Measurements from ENCODE around the gene LYPD3. TPM values are rescaled to one million over a fixed set of nuclear protein-coding genes. Genes with fewer than 3 reads are reported as not detected.

The LYPD3 gene
- total RNA-seq, 1 experiment from 2014 or later, result 1.8 TPM

GRCh38 chr19:43482193-43482592 lies 16.8 kb upstream of the LYPD3 start:
- H3K9me3 Mint-ChIP-seq, result no peaks in the 10 kb centered on the region
- Histone ChIP-seq H2BK15ac (ENCODE audit: low read depth, low read length) (no peak overlapping the region), H4K91ac (ENCODE audit: insufficient read length, low read depth, low read length) (no peak overlapping the region), H3K9ac (ENCODE audit: extremely low read depth, insufficient read length, low read length) (no peak overlapping the region), H3K27ac (ENCODE audit: insufficient read length, low read depth, low read length) (no peak overlapping the region), H3K79me2 (ENCODE audit: insufficient read depth, low read length) (no peaks in the 10 kb centered on the region), H4K20me1 (ENCODE audit: control insufficient read depth, insufficient read depth, insufficient read length) (no peaks in the 10 kb centered on the region), H3K23me2 (ENCODE audit: insufficient read length, low read depth, low read length, poor library complexity, severe bottlenecking) (no peaks in the 10 kb centered on the region), H3K4ac (ENCODE audit: low read depth, low read length) (no peak overlapping the region), H3T11ph (ENCODE audit: low read length) (no peak overlapping the region), H3K4me2 (ENCODE audit: insufficient read depth, insufficient read length, low read length) (no peak overlapping the region), H3K23ac (ENCODE audit: insufficient read length, low read depth, low read length) (no peak overlapping the region), H2AK5ac (ENCODE audit: insufficient read length, low read length) (no peak overlapping the region), H3K56ac (ENCODE audit: insufficient read length, low read depth, low read length) (no peak overlapping the region), H3K27me3 (ENCODE audit: insufficient read depth, low read length) (no peaks in the 10 kb centered on the region), H4K8ac (replicated peaks; ENCODE audit: insufficient read length, low read depth, low read length) (no peak overlapping the region), H2BK12ac (ENCODE audit: insufficient read length, low read depth, low read length) (no peak overlapping the region), H2BK20ac (ENCODE audit: low read depth, low read length, poor library complexity, severe bottlenecking) (no peak overlapping the region), H2BK5ac (ENCODE audit: insufficient read length, low read length) (no peak overlapping the region), H2AFZ (ENCODE audit: low read length) (no peak overlapping the region), H3K4me1 (ENCODE audit: insufficient read depth, low read length) (no peaks in the 10 kb centered on the region), H4K5ac (ENCODE audit: insufficient read length, low read depth, low read length) (no peak overlapping the region), H3K79me1 (ENCODE audit: insufficient read depth, low read depth, low read length, poor library complexity, severe bottlenecking) (no peaks in the 10 kb centered on the region), H3K14ac (ENCODE audit: insufficient read depth, low read length) (no peak overlapping the region), H3K18ac (ENCODE audit: insufficient read length, low read depth, low read length) (no peak overlapping the region), H3K9me3 (ENCODE audit: control insufficient read depth, low read depth, low read length) (no peaks in the 10 kb centered on the region), H2BK120ac (ENCODE audit: low read depth, low read length, poor library complexity, severe bottlenecking) (no peak overlapping the region)
- peaks cover 2% of the 10 kb centered on the region; the same call in 1 of the 2 replicates for H3K27me3 Mint-ChIP-seq (ENCODE audit: low read depth)
- TF ChIP-seq CTCF (conservative IDR thresholded peaks at IDR 0.05), result no peak
- DNase-seq, result no peak
- H3K27ac Mint-ChIP-seq, result no peak overlapping the region; a peak in 1 of 7 replicates
- no peaks in the 10 kb centered on the region for H3K4me1 Mint-ChIP-seq
- no peak overlapping the region for H3K4me3 Mint-ChIP-seq
- no CpG with 5 or more reads among the region's 4 CpGs for WGBS (ENCODE audit: extremely low coverage, insufficient read length, low lambda C conversion rate)
- peaks cover 0 to 7% (median 0%) of the 10 kb centered on the region in 3 experiments; a peak in 1 of 7 replicates for H3K36me3 Mint-ChIP-seq (ENCODE audit: insufficient read depth in 1 of 3, low read depth in 3 of 3)

All from H9 (cell line).